IPS-NIHi7 (cell line): ENCODE measurements around the gene KLK8.
"Not testable (repeated sequence)": the region's sequence is repeated elsewhere in the genome, so short reads cannot be mapped to it uniquely, and the experiment has no call there.

Source experiments
- DNase-seq: peaks from one replicate; pipeline ENCODE4 v3.0.0; 2012; ENCODE audit warnings: mixed read lengths; ENCODE audit errors: extremely low spot score

KLK8 gene

DNA sequence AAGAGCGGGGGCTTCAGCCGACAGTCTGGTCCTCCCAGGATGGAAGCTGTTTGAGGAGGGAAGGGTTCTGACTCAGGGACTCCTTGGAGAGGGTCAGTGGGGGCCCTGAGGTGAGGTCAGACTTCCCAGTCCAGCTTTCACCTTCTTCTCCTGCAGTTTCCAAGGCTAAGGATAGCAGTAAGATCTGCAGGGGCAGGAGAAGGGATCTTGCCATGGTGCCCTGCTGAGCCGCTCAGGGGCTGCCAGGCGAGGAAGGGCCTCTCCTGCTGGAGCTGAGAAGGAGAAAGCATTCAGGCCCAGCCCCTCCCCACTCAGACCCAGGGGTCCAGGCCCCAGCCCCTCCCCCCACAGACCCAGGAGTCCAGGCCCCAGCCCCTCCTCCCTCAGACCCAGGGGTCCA, 19.2 kb downstream of the KLK8 start:
- no peak for DNase-seq

GRCh38 chr19:50981587-50982146, 19.7 kb downstream of the KLK8 start:
- DNase-seq, result no peak

DNA sequence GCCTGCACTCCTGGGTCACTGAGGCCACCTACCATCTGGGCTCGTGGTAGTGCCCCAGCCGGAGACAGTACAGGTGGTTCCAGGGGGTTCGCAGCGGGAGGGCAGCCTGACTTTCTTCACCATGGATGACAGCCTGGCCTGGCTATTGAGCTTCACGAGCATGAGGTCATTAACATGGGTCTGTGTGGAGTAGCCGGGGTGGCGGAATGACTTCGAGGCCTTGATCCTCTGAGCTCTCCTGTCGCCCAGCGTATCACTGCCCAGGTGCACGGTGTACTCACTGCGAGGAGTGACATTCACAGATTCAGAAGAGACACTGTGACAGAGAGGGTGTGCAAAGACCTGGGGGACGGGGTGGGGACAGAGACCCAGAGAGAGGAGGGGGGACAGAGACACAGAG, 21.2 kb downstream of the KLK8 start:
- DNase-seq, result no peak

GRCh38 chr19:50979758-50980157, 21.6 kb downstream of the KLK8 start:
- DNase-seq, result no peak

DNA sequence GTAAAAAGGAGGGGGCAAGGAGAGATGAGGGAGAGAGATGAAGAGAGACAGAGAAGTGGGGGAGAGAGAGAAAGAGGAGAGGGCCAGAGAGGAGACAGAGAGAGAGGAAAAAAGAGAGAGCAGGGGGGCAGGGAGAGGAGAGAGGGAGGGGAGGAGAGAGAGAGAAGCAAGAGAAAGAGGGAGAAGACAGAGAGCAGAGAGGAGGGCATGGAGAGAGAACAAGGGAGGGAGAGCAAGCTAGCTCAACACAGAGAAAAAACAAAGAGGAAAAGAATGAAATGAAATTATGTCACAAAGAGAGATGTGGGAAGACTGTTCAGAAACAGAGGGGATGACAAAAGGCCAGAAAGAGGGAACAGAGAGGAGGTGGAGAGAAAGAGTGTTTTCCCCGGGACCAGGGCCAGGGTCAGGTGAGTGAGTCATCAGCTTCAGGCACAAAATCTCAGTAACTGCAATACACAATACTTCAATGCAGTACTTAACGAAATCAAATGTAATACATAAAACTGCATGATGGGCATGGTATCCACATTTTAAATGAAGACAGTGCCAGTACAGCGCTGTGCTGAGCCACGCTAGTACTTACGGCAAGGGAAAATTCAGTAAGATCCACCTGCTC, 22.5 kb downstream of the KLK8 start:
- no peak for DNase-seq

- DNase-seq, result no peak
These were observed 23.8 kb downstream of the KLK8 start for GRCh38 chr19:50977626-50978025.

- peak; percentile 80 for DNase-seq
These were observed 25.6 kb downstream of the KLK8 start for GRCh38 chr19:50975766-50976165.

DNA sequence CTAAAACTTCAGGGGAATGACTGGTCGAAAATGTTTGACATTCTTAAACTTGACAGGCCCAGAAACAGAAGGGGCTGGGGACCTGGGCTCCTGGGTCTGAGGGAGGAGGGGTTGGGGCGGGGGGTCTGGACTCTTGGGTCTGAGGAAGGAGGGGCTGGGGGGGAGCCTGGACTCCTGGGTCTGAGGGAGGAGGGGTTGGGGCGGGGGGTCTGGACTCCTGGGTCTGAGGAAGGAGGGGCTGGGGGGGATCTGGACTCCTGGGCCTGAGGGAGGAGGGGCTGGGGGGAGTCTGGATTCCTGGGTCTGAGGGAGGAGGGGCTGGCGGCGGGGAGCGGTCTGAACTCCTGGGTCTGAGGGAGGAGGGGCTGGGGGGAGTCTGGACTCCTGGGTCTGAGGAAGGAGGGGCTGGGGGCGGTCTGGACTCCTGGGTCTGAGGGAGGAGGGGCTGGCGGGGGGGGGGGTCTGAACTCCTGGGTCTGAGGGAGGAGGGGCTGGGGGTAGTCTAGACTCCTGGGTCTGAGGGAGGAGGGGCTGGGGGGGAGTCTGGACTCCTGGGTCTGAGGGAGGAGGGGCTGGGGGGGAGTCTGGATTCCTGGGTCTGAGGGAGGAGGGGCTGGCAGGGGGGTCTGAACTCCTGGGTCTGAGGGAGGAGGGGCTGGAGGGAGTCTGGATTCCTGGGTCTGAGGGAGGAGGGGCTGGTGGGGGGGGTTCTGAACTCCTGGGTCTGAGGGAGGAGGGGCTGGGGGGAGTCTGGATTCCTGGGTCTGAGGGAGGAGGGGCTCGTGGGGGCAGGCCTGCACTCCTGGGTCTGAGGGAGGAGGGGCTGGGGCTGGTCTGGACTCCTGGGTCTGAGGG, 26.5 kb downstream of the KLK8 start:
- no peak for DNase-seq

DNA sequence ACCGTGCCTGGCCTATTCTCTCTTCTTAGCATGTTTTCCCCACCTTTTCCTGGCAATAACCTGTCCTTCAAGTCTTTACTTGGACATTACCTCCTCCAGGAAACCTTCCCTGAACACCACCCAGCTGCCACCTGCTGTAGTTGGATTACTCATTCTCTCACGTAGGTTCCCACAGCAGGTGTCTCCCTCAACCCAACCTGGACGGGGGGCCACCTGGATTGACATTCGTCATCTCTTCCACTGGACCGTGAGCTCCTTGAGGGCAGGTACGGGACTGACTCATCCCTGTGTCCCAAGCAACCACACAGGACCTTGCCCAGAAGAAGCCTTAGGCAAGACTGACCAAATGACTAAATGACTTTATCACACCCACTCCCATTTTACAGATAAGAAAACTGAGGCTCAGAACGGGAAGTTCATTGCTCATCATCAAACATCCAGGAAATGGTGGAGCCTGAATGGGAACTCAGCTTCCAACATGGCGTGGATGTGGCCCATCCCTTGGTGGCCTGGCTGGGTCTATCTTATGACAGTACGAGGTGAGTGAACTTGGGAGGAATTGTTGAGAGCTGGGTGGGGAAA, 28.5 kb downstream of the KLK8 start:
- no peak for DNase-seq

DNA sequence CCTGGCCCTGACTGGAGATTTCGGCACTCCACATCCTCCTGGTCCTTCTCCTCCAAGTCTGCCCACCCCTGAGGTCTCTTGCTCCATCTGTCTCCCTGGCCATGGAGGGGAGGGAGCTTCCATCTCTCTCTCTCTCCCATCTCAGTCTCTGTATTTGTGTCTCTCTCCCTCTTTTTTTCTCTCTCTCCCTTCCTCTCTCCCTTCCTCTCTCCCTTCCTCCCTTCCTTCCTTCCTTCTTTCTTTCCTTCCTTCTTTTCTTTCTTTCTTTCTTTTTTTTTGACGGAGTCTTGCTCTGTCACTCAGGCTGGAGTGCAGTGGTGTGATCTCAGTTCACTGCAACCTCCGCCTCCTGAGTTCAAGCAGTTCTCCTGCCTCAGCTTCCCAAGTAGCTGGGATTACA, 31.6 kb downstream of the KLK8 start:
- DNase-seq, result not testable (repeated sequence)

- no peak for DNase-seq
These were observed 32.0 kb downstream of the KLK8 start, which contains the start of gene KLK6 for GRCh38 chr19:50969413-50969760. KLK6 (minus strand) TSS chr19:50969591; CDS start chr19:50968104, 1,487 bp downstream.

DNA sequence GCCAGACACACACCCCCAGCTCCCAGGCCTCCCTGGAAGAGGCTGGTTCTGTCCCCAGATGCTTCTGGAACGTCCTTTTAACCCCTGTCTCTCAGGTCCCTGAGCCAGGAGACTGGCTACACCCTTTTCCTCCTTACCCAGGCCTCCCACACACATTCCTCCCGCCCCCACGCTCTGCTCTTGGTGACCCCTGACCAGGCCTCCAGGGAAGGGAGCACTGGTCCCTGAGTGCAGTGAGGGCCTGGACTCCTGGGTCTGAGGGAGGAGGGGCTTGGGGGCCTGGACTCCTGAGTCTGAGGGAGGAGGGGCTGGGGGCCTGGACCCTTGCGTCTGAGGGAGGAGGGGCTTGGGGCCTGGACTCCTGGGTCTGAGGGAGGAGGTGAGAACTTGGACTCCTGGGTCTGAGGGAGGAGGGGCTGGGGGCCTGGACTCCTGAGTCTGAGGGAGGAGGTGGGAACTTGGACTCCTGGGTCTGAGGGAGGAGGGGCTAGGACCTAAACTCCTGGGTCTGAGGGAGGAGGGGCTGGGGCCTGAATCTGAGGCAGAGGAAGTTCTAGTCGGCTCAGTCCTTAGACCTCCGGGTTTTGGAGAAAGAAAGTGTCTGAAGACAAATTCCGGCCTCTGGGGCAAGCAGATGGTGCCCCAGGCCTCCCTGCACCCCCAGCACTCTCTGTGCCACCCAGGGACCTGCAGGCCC, 32.5 kb downstream of the KLK8 start:
- DNase-seq, result peak; percentile 39

DNA sequence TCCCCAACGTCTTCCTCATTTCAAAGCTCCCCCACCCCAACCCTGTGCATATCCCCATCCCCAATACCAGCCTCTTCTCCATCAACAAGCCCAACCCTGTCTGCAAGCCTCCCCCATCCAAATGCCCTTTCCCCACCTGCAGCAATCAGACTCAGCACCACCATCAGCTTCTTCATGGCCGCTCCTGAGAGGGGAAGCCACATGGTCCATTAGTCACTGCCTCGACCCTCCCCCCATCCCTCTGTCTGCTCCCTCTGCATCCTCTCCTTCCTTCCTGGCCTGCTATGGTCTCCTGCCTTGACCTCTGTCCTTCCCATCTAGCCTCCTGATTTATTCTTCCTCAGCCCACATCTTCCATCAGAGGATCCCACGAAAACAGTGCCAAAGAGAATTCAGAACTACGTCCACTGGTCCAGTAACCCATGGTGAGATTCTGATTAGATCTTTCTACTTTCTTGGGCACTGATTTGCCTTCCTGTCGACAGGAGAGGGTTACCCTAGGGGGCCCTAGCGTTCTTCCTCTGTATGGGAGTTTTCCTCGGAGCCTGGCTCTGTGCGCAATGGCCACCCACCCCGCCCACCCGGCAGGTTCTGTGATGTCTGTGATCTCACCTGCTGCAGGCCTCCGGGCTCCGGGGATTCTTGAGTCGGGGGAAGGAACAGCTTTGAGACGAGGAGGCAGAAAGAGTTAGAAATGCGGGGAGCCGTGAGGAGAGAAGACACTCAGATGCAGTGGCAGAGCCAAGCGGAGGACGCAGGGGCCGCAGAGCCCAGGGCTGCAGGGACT, 33.3 kb downstream of the KLK8 start:
- DNase-seq, result peak; percentile 36

GRCh38 chr19:50964266-50964665, 37.1 kb downstream of the KLK8 start:
- DNase-seq, result no peak

DNA sequence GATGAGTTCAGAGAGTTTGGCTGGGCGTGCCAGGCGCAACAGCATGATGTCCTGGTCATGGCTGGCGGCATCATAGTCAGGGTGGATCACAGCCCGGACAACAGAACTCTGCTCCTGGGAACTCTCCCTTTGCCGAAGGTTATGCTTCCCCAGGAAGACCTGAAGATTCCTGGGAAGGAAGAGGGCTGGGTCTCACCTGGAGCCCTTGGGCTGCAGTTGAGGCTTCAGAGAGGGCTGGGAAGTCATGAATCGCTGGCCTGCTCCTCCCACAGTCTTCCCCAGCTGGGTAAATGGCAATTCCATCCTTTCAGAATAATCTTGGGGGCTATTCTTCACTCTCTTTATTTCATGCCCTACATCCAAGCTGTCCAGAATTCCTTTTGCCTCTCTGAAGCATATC, 38.0 kb downstream of the KLK8 start:
- no peak for DNase-seq

DNA sequence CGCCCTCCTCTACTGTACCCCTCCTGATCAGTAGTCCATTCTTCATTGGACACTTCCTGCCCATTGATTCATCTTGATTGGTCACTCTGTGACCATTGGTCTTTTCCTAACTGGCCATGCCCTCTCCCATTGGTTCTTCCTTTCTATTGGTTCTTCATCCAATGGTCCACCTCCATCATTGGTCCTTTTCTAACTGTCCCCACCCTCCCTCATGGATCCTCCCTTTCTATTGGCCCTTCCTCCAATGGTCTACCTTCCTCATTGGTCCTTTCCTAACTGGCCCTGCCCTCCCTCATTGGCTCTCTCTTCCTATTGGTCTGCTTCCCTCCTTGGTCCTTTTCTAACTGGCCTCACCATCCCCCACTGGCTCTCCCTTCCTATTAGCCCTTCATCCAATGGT, 39.2 kb downstream of the KLK8 start:
- DNase-seq, result no peak

- no peak for DNase-seq
These were observed 41.5 kb downstream of the KLK8 start for GRCh38 chr19:50959731-50960500.

GRCh38 chr19:50957587-50957986, 43.8 kb downstream of the KLK8 start:
- DNase-seq, result no peak

DNA sequence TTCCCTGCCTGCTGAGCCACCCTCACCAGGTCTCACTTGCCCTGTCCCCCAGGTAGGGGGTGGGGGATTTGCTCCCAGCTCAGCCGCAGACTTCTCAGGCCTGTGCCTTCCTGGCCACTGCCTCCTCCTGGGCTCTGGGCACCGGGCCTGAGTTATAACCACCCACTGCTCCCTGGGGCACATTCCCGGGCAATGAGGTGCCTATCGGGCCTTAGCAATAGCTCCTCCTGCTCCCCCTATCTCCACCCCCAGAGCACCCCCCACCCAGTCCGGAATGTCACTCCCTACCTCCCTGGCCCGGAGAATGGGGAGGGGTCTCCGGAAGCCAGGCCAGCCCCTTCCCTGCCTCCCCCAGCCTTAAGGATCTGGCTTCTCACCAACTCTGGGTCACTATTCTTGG, 48.5 kb downstream of the KLK8 start, which contains the start of gene KLK5:
Gene KLK5 (minus strand): TSS at position 129 of the 400 bp plus-strand sequence. CDS start 381 bp downstream, outside the sequence.
- no peak for DNase-seq

DNA sequence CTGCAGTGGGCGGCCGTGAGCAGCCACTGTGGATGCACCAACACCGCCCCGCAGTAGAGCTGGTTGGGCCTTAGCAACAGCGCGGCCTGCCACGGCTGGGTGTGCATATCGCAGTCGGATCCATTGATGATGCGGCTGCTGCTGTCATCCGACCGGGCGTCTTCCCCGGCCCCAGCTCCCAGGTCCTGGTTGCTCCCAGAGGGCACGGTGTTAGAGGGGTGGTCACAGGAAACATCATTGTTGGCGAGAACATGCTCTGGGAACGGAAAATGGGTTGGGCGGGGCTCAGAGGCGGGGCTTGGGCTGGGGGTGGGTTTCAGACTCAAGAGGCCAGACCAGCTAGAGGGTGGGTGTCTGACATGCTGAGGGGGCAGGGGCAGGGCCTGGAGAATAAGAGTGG, 51.5 kb downstream of the KLK8 start:
- peak; percentile 37 for DNase-seq
